Activated naive CD4-positive, alpha-beta T cell (primary cell): ENCODE data around the gene DRICH1.
"Not testable (repeated sequence)": the region's sequence is repeated elsewhere in the genome, so short reads cannot be mapped to it uniquely, and the experiment has no call there.

Experiments
- DNase-seq, 4 experiments: peaks; one replicate each; lab custom pipeline; 2025; lab: John Stamatoyannopoulos, UW

Gene DRICH1

GRCh38 chr22:23598805-23599518, 33.2 kb downstream of the DRICH1 start:
- no peak for DNase-seq

- DNase-seq, result not testable (repeated sequence)
These were observed 34.4 kb downstream of the DRICH1 start for GRCh38 chr22:23597576-23598268.

- not testable (repeated sequence) for DNase-seq
These were observed 36.2 kb downstream of the DRICH1 start for GRCh38 chr22:23595904-23596303.

GRCh38 chr22:23591846-23592245, 40.3 kb downstream of the DRICH1 start:
- no peak for DNase-seq

- DNase-seq, result peak; percentile 13 to 32 (median 26)
These were observed 40.8 kb downstream of the DRICH1 start for GRCh38 chr22:23591201-23591791.

GRCh38 chr22:23583836-23584235, 48.3 kb downstream of the DRICH1 start:
- no peak for DNase-seq

- no peak for DNase-seq
These were observed 49.0 kb downstream of the DRICH1 start for GRCh38 chr22:23583153-23583552.

GRCh38 chr22:23581260-23581650, 50.9 kb downstream of the DRICH1 start:
- no peak for DNase-seq

- no peak for DNase-seq
These were observed 51.4 kb downstream of the DRICH1 start for GRCh38 chr22:23580576-23581259.

GRCh38 chr22:23579870-23580575, 52.1 kb downstream of the DRICH1 start, which contains the start of gene IGLL1:
TSS of gene IGLL1 (minus strand) at chr22:23580290. CDS start at chr22:23580190, 100 bp downstream.
- no peak for DNase-seq

GRCh38 chr22:23579280-23579679, 52.8 kb downstream of the DRICH1 start:
- DNase-seq, result no peak

GRCh38 chr22:23578306-23578705, 53.8 kb downstream of the DRICH1 start:
- no peak for DNase-seq

- no peak for DNase-seq
These were observed 55.4 kb downstream of the DRICH1 start for GRCh38 chr22:23576681-23577080.

GRCh38 chr22:23575601-23576000, 56.5 kb downstream of the DRICH1 start:
- DNase-seq, result no peak

- DNase-seq, result no peak
These were observed 57.2 kb downstream of the DRICH1 start for GRCh38 chr22:23574877-23575276.

GRCh38 chr22:23574371-23574811, 57.7 kb downstream of the DRICH1 start:
- DNase-seq, result no peak

GRCh38 chr22:23573701-23574235, 58.4 kb downstream of the DRICH1 start:
- not testable (repeated sequence) for DNase-seq

- not testable (repeated sequence) for DNase-seq
These were observed 59.0 kb downstream of the DRICH1 start for GRCh38 chr22:23573106-23573505.

- DNase-seq, result no peak
These were observed 60.6 kb downstream of the DRICH1 start for GRCh38 chr22:23571486-23571885.

- no peak for DNase-seq
These were observed 61.4 kb downstream of the DRICH1 start for GRCh38 chr22:23570681-23571080.

- no peak for DNase-seq
These were observed 62.4 kb downstream of the DRICH1 start for GRCh38 chr22:23569716-23570115.
